Panc1 (cell line): ENCODE results near the gene SRSF5.

Source experiments
- CTCF ChIP-seq: fragments of 450-650 bp; IDR thresholded peaks from 2 replicates; pipeline ENCODE4 v1.5.1; 2017; ENCODE audit warnings: mild to moderate bottlenecking
- POLR2AphosphoS5 ChIP-seq: IDR thresholded peaks from 2 replicates; pipeline ENCODE4 v1.6.1; 2012; ENCODE audit warnings: mild to moderate bottlenecking, low read depth, low read length, moderate library complexity
- REST ChIP-seq, 2 experiments: IDR thresholded peaks; 2 replicates each; pipeline ENCODE4 v1.6.1; 2011 to 2012; ENCODE audit warnings: low read depth in 2 of 2, control low read depth in 1 of 2, low read length in 1 of 2, mild to moderate bottlenecking in 1 of 2, moderate library complexity in 1 of 2; ENCODE audit not compliant: insufficient read depth in 1 of 2
- SIN3A ChIP-seq: IDR thresholded peaks from 2 replicates; pipeline ENCODE4 v1.6.1; 2012; ENCODE audit warnings: low read depth, mild to moderate bottlenecking, low read length, moderate library complexity, borderline replicate concordance; ENCODE audit not compliant: insufficient read depth
- TCF7L2 ChIP-seq: IDR thresholded peaks from 2 replicates; pipeline ENCODE4 v1.6.1; 2011; ENCODE audit warnings: mild to moderate bottlenecking, low read depth, low read length, inconsistent platforms

GRCh38 chr14:69769623-69770022, 2.7 kb downstream of the SRSF5 start:
- TF ChIP-seq REST (IDR thresholded peaks at IDR 0.05; ENCODE audit: insufficient read depth in 1 of 2, low read depth in 2 of 2, low read length in 1 of 2) (no peak), CTCF (no peak), TCF7L2 (no peak), POLR2AphosphoS5 (no peak), SIN3A (no peak)
